IPS-20b (cell line): Measurements from ENCODE around the gene HSPA1L.

ENCODE experiments used
- H3K27ac ChIP-seq: one replicate; pipeline ENCODE4 v1.5.1; 2013; ENCODE audit warnings: low read length
- H3K27me3 ChIP-seq: 2 replicates; pipeline ENCODE4 v1.6.1; 2013; ENCODE audit warnings: mild to moderate bottlenecking, low read length, inconsistent platforms; ENCODE audit not compliant: insufficient read depth
- H3K36me3 ChIP-seq: 2 replicates; pipeline ENCODE4 v1.6.1; 2013; ENCODE audit warnings: low read depth, mild to moderate bottlenecking, inconsistent platforms, low read length, moderate library complexity; ENCODE audit not compliant: insufficient read depth
- H3K4me1 ChIP-seq: 2 replicates; pipeline ENCODE4 v1.6.1; 2013; ENCODE audit warnings: mild to moderate bottlenecking, control low read depth, inconsistent platforms, low read length, moderate library complexity; ENCODE audit not compliant: insufficient read depth
- H3K4me3 ChIP-seq: 2 replicates; pipeline ENCODE4 v1.5.1; 2013; ENCODE audit warnings: mild to moderate bottlenecking, low read length, inconsistent platforms
- H3K9ac ChIP-seq: 2 replicates; pipeline ENCODE4 v1.6.1; 2013; ENCODE audit warnings: low read depth, mild to moderate bottlenecking, inconsistent platforms, low read length, moderate library complexity
- H3K9me3 ChIP-seq: 2 replicates; pipeline ENCODE4 v1.6.1; 2013; ENCODE audit warnings: mild to moderate bottlenecking, low read depth, low read length, inconsistent platforms; ENCODE audit not compliant: insufficient read depth

The HSPA1L gene

DNA sequence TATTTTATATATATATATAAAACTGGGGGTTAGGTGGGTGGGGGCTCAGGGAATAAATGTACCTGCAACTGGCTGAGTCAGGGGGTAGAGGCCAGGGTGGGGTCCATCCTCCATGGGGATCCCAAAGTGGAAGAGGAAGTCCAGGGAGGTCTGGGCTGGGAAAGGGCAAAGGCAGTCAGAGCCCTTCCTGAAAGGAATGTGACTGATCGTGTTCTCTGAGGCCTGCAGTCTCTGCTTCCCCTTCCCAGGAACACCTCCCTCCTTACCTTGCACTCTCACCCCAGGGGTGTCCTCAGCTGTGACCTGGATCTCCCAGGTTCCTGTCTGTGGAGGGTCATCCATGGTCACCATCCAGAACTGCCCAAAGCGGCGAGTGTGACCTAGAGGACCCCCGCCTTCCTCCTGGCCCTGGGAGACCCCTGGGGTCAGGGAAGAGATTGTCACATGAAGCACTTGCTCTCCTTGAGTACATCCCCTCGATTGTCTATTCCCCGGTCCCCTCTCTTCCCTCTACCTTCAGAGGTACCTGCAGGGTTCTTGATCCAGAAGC, 47.9 kb downstream of the HSPA1L start:
- Histone ChIP-seq H3K9ac (no peak overlapping the region), H3K4me3 (no peak overlapping the region), H3K27me3 (no peaks in the 10 kb centered on the region; the same call in 1 of the 2 replicates), H3K36me3 (peaks cover 4% of the 10 kb centered on the region), H3K9me3 (no peaks in the 10 kb centered on the region), H3K4me1 (peaks cover 7% of the 10 kb centered on the region; the same call in 1 of the 2 replicates), H3K27ac (no peak overlapping the region)

DNA sequence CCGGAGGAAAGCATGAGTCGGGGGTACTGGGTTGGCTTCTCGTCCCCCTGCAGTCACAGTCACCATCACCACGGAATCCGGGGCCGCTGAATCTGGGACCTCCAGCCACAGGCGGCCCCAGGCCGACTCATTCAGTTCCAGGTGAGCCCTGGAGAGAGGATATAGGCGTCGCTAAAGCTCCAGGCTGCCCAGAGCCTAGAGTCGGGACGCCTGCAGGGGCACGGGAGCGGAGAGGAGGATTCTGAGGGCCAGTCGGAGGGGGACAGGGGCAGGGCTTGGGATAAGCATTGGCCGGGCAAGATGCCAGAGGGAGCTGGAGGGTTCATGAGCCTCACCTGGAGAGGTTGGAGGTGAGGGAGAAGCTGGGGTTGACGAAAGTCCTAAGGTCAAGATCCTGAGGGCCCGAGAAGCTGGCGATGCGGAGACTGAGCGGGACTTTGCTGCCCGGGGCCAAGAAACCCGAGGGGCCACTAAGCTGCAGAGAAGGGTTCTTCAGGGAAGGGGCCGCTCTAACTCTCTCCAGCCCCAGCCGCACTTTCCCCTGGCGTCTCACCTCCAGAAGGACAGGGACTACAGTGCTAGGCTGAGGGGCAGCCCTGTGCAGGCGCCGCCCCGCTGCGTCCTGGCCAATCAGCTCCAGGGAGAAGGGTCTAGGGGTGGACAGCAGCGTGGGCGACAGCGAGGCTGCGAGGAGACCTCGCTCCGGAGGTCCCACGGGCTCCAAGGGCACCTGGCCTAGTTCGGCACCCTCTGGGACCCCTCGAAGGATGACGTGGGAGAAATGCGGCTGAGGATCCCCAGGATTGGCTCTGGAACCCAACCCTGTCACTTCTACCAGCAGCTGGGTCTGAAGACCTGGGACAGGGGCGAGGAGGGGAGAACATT, 48.9 kb downstream of the HSPA1L start:
- H3K9ac ChIP-seq: peak overlapping the region; percentile 23; the same call in 1 of the 2 replicates
- H3K9me3 ChIP-seq: no peaks in the 10 kb centered on the region
- peaks cover 12% of the 10 kb centered on the region for H3K36me3 ChIP-seq
- H3K27ac ChIP-seq: no peak overlapping the region
- H3K4me1 ChIP-seq: peaks cover 7% of the 10 kb centered on the region; the same call in 1 of the 2 replicates
- H3K4me3 ChIP-seq: peak overlapping the region; percentile 58; the same call in 1 of the 2 replicates
- H3K27me3 ChIP-seq: no peaks in the 10 kb centered on the region; the same call in 1 of the 2 replicates

- no peak overlapping the region for H3K27ac ChIP-seq
- H3K36me3 ChIP-seq: peaks cover 12% of the 10 kb centered on the region
- peaks cover 7% of the 10 kb centered on the region; the same call in 1 of the 2 replicates for H3K4me1 ChIP-seq
- no peaks in the 10 kb centered on the region for H3K9me3 ChIP-seq
- no peak overlapping the region for H3K9ac ChIP-seq
- no peak overlapping the region for H3K4me3 ChIP-seq
- H3K27me3 ChIP-seq: no peaks in the 10 kb centered on the region; the same call in 1 of the 2 replicates
Measured at GRCh38 chr6:31765559-31765909, 49.5 kb downstream of the HSPA1L start.

DNA sequence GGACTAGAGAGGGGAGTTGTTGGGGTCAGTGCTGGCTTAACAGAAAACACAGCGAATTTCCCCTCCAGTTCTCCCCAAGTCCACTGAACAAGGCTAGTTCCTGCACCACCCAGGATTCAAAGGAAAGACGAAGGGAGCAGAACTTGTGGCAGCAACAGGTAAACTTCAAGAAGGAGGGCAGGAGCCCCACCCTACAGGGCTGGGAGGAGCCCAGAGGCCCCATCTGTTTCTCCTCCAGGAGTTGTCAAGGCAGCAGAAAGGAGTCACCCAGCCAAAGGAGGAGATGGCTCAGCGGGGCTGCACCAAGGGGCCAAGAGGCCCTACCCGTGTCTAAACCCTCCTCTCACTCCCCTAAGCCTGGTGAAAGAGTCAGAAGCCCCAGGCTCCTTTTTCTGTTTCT, 50.9 kb downstream of the HSPA1L start:
- H3K36me3 ChIP-seq: peaks cover 17% of the 10 kb centered on the region
- H3K9ac ChIP-seq: no peak overlapping the region
- H3K27ac ChIP-seq: no peak overlapping the region

GRCh38 chr6:31763619-31763940, 51.5 kb downstream of the HSPA1L start:
- Histone ChIP-seq H3K9ac (no peak overlapping the region; the same call in 1 of the 2 replicates), H3K36me3 (peaks cover 21% of the 10 kb centered on the region), H3K4me1 (peaks cover 7% of the 10 kb centered on the region; the same call in 1 of the 2 replicates), H3K27ac (no peak overlapping the region), H3K9me3 (no peaks in the 10 kb centered on the region), H3K27me3 (no peaks in the 10 kb centered on the region; the same call in 1 of the 2 replicates), H3K4me3 (no peak overlapping the region)

More for the DNA sequence above, 50.9 kb downstream of the HSPA1L start:
- Histone ChIP-seq H3K4me3 (no peak overlapping the region), H3K9me3 (no peaks in the 10 kb centered on the region), H3K4me1 (peaks cover 7% of the 10 kb centered on the region; the same call in 1 of the 2 replicates), H3K27me3 (no peaks in the 10 kb centered on the region; the same call in 1 of the 2 replicates)

GRCh38 chr6:31762878-31763618, 52.0 kb downstream of the HSPA1L start:
- Histone ChIP-seq H3K4me1 (peaks cover 7% of the 10 kb centered on the region; the same call in 1 of the 2 replicates), H3K9me3 (no peaks in the 10 kb centered on the region), H3K4me3 (no peak overlapping the region), H3K36me3 (peaks cover 21% of the 10 kb centered on the region), H3K9ac (no peak overlapping the region; the same call in 1 of the 2 replicates), H3K27ac (no peak overlapping the region), H3K27me3 (no peaks in the 10 kb centered on the region; the same call in 1 of the 2 replicates)

GRCh38 chr6:31762356-31762755, 52.7 kb downstream of the HSPA1L start, which contains the start of gene SAPCD1:
Gene SAPCD1 (plus strand): TSS chr6:31762656. CDS start chr6:31763055, 399 bp downstream.
- no peaks in the 10 kb centered on the region for H3K9me3 ChIP-seq
- H3K4me1 ChIP-seq: peaks cover 7% of the 10 kb centered on the region; the same call in 1 of the 2 replicates
- H3K36me3 ChIP-seq: peaks cover 21% of the 10 kb centered on the region
- H3K27ac ChIP-seq: no peak within 1 kb of the TSS
- no peaks in the 10 kb centered on the region; the same call in 1 of the 2 replicates for H3K27me3 ChIP-seq
- no peak within 1 kb of the TSS for H3K4me3 ChIP-seq
- H3K9ac ChIP-seq: no peak within 1 kb of the TSS; the same call in 1 of the 2 replicates

DNA sequence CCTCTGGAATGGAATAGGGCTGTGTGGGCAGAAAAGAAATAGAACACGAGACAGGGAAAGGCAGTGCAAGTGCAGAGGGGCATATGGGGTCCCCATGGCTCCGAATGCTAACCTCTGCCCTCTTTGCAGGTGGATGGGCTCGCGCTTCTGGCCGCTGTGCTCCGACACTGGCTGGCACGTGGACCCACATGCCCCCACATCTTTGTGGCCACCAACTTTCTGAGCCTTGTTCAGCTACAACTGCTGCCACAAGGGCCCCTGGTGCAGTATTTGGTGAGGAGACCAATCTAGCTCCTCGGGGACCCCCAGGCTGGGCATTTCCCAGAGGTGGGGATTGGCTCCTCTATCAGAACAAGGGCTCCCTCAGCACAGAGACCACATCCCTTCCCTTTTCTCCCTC, 53.7 kb downstream of the HSPA1L start:
- H3K36me3 ChIP-seq: peaks cover 21% of the 10 kb centered on the region
- no peak overlapping the region for H3K4me3 ChIP-seq
- H3K9me3 ChIP-seq: no peaks in the 10 kb centered on the region
- peaks cover 7% of the 10 kb centered on the region; the same call in 1 of the 2 replicates for H3K4me1 ChIP-seq
- no peak overlapping the region for H3K9ac ChIP-seq
- H3K27ac ChIP-seq: no peak overlapping the region
- no peaks in the 10 kb centered on the region for H3K27me3 ChIP-seq

DNA sequence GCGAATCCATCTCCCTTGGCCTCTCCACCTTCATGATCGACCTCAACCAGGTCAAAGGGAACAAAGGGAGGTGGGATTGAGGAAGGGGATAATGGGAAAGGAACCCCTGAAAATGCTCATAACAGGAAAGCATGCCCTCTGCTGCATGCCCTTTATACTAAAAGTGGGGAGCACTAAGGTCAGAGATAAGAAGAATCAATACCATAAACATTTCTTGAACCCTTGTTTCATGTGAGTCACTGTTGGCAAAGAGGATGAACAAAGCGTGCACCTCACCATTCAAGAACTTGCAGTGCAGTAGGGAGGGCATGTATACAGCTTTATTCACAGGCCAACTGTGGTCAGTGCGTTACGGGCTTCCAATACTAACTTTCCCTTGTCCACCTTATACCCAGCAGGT, 54.3 kb downstream of the HSPA1L start:
- H3K9me3 ChIP-seq: no peaks in the 10 kb centered on the region
- no peaks in the 10 kb centered on the region for H3K27me3 ChIP-seq
- peaks cover 21% of the 10 kb centered on the region for H3K36me3 ChIP-seq
- H3K9ac ChIP-seq: no peak overlapping the region
- H3K27ac ChIP-seq: no peak overlapping the region
- H3K4me3 ChIP-seq: no peak overlapping the region
- H3K4me1 ChIP-seq: peaks cover 7% of the 10 kb centered on the region; the same call in 1 of the 2 replicates
